HEK293 (cell line): ENCODE measurements around the gene AASDH.

Experiments
- CTCF ChIA-PET: fragments of 350-600 bp; formaldehyde crosslinking; extraction: SDS; loops from one replicate; lab custom pipeline; 2021; ENCODE audit warnings: antibody characterized with exemption; lab: Yijun Ruan, JAX
- POLR2A ChIA-PET: fragments of 300-600 bp; formaldehyde crosslinking; extraction: SDS; loops from one replicate; lab custom pipeline; 2020; ENCODE audit warnings: antibody characterized with exemption, inconsistent platforms; lab: Yijun Ruan, JAX
- H3K27ac ChIP-seq: fragments of 200-500 bp; sonication (Bioruptor generic); 2 replicates; pipeline ENCODE4 v1.5.1; 2014; ENCODE audit warnings: low read depth, low read length, control low read depth, inconsistent platforms; ENCODE audit errors: extremely low read depth
- H3K36me3 ChIP-seq, 2 experiments: fragments of 200-500 bp in 1 of 2; sonication (Bioruptor generic) in 1 of 2; 1 replicate in 1 of 2; 2 replicates in 1 of 2; pipeline ENCODE4 v1.5.1; 2014 to 2017; ENCODE audit warnings: inconsistent platforms in 2 of 2, low read length in 2 of 2; ENCODE audit not compliant: control insufficient read depth in 2 of 2, insufficient read depth in 1 of 2
- H3K4me1 ChIP-seq: fragments of 200-500 bp; sonication (Bioruptor generic); 2 replicates; pipeline ENCODE4 v1.5.1; 2014; ENCODE audit warnings: mild to moderate bottlenecking, low read length, inconsistent platforms; ENCODE audit not compliant: control insufficient read depth, insufficient read depth
- H3K4me3 ChIP-seq: 2 replicates; pipeline ENCODE4 v1.5.1; 2011; ENCODE audit warnings: low read depth, mild to moderate bottlenecking, control low read depth, low read length, moderate library complexity
- H3K9me3 ChIP-seq: fragments of 200-500 bp; sonication (Bioruptor generic); 2 replicates; pipeline ENCODE4 v1.5.1; 2014; ENCODE audit warnings: low read depth, low read length, inconsistent platforms; ENCODE audit not compliant: control insufficient read depth, insufficient read depth
- KLF10 ChIP-seq: fragments of 450-650 bp; IDR thresholded peaks from 2 replicates; pipeline ENCODE4 v1.5.1; 2018; ENCODE audit warnings: missing biosample characterization, mild to moderate bottlenecking, missing genetic modification characterization
- ZBTB7A ChIP-seq: fragments of 450-650 bp; formaldehyde crosslinking; IDR thresholded peaks from 2 replicates; pipeline ENCODE4 v1.5.1; 2016; ENCODE audit warnings: low read depth, missing biosample characterization, missing genetic modification characterization
- ZEB2 ChIP-seq: fragments of 450-650 bp; formaldehyde crosslinking; IDR thresholded peaks from 2 replicates; pipeline ENCODE4 v1.5.1; 2016; ENCODE audit warnings: missing biosample characterization, missing genetic modification characterization
- ZFP3 ChIP-seq: fragments of 450-650 bp; formaldehyde crosslinking; IDR thresholded peaks from 2 replicates; pipeline ENCODE4 v1.5.1; 2016; ENCODE audit warnings: low read depth, missing biosample characterization, missing genetic modification characterization
- ZFP37 ChIP-seq: fragments of 450-650 bp; formaldehyde crosslinking; IDR thresholded peaks from 2 replicates; pipeline ENCODE4 v1.5.1; 2016; ENCODE audit warnings: missing biosample characterization, missing genetic modification characterization
- ZIC2 ChIP-seq: fragments of 450-650 bp; formaldehyde crosslinking; IDR thresholded peaks from 2 replicates; pipeline ENCODE4 v1.5.1; 2016; ENCODE audit warnings: missing biosample characterization, missing genetic modification characterization
- ZNF211 ChIP-seq: fragments of 450-650 bp; formaldehyde crosslinking; IDR thresholded peaks from 2 replicates; pipeline ENCODE4 v1.5.1; 2016; ENCODE audit warnings: low read depth, missing biosample characterization, missing genetic modification characterization
- ZNF391 ChIP-seq: fragments of 450-650 bp; formaldehyde crosslinking; IDR thresholded peaks from 2 replicates; pipeline ENCODE4 v1.5.1; 2016; ENCODE audit warnings: low read depth, missing biosample characterization, missing genetic modification characterization, borderline replicate concordance
- ZNF514 ChIP-seq: fragments of 450-650 bp; formaldehyde crosslinking; IDR thresholded peaks from 2 replicates; pipeline ENCODE4 v1.5.1; 2016; ENCODE audit warnings: missing biosample characterization, missing genetic modification characterization
- ZNF623 ChIP-seq: fragments of 450-650 bp; formaldehyde crosslinking; IDR thresholded peaks from 2 replicates; pipeline ENCODE4 v1.5.1; 2016; ENCODE audit warnings: missing biosample characterization, missing genetic modification characterization
- ZNF664 ChIP-seq: fragments of 450-650 bp; formaldehyde crosslinking; IDR thresholded peaks from 2 replicates; pipeline ENCODE4 v1.5.1; 2016; ENCODE audit warnings: missing biosample characterization, missing genetic modification characterization
- ZNF777 ChIP-seq: fragments of 450-650 bp; formaldehyde crosslinking; IDR thresholded peaks from 2 replicates; pipeline ENCODE4 v1.5.1; 2017; ENCODE audit warnings: missing biosample characterization, missing genetic modification characterization, borderline replicate concordance
- TF ChIP-seq, protein P1 (sequence below): fragments of 450-650 bp; formaldehyde crosslinking; IDR thresholded peaks from 2 replicates; pipeline ENCODE4 v1.5.1; 2017; ENCODE audit warnings: missing biosample characterization, missing genetic modification characterization
- TF ChIP-seq, protein P2 (sequence below): fragments of 450-650 bp; formaldehyde crosslinking; IDR thresholded peaks from 2 replicates; pipeline ENCODE4 v1.5.1; 2016; ENCODE audit warnings: missing biosample characterization, missing genetic modification characterization, low read depth
- TF ChIP-seq, protein P3 (sequence below): fragments of 450-650 bp; formaldehyde crosslinking; IDR thresholded peaks from 2 replicates; pipeline ENCODE4 v1.5.1; 2017; ENCODE audit warnings: missing biosample characterization, missing genetic modification characterization
- TF ChIP-seq, protein P4 (sequence below): fragments of 450-650 bp; formaldehyde crosslinking; IDR thresholded peaks from 2 replicates; pipeline ENCODE4 v1.5.1; 2017; ENCODE audit warnings: missing biosample characterization, missing genetic modification characterization
- TF ChIP-seq, protein P5 (sequence below): fragments of 450-650 bp; IDR thresholded peaks from 2 replicates; pipeline ENCODE4 v1.5.1; 2018; ENCODE audit warnings: missing biosample characterization, missing genetic modification characterization
- TF ChIP-seq, protein P6 (sequence below): fragments of 450-650 bp; formaldehyde crosslinking; IDR thresholded peaks from 2 replicates; pipeline ENCODE4 v1.5.1; 2016; ENCODE audit warnings: missing biosample characterization, missing genetic modification characterization

AASDH gene

DNA sequence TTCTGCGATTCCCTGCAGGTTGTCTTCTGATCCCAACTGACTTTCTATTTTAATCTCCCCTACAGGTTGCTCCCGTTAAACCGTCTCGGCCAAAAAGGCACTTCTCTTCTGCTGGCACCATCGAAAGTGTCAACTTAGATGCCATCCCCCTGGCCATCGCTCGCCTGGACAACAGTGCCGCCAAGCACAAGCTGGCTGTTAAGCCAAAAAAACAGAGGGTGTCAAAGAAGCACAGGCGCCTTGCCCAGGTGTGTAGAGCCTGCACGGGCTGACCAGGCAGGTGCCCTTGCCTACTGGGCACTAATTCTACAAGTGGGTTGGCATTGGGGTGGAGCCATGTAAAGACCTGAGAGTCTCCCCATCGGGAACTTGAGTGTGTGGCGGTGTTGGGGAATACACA lies 74.2 kb downstream of the AASDH start (continued):
- TF ChIP-seq, protein P1, sequence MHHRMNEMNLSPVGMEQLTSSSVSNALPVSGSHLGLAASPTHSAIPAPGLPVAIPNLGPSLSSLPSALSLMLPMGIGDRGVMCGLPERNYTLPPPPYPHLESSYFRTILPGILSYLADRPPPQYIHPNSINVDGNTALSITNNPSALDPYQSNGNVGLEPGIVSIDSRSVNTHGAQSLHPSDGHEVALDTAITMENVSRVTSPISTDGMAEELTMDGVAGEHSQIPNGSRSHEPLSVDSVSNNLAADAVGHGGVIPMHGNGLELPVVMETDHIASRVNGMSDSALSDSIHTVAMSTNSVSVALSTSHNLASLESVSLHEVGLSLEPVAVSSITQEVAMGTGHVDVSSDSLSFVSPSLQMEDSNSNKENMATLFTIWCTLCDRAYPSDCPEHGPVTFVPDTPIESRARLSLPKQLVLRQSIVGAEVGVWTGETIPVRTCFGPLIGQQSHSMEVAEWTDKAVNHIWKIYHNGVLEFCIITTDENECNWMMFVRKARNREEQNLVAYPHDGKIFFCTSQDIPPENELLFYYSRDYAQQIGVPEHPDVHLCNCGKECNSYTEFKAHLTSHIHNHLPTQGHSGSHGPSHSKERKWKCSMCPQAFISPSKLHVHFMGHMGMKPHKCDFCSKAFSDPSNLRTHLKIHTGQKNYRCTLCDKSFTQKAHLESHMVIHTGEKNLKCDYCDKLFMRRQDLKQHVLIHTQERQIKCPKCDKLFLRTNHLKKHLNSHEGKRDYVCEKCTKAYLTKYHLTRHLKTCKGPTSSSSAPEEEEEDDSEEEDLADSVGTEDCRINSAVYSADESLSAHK (tag by site-specific recombination), result no peak
- TF ChIP-seq ZNF664 (tag by site-specific recombination), result no peak
- TF ChIP-seq, protein P2, sequence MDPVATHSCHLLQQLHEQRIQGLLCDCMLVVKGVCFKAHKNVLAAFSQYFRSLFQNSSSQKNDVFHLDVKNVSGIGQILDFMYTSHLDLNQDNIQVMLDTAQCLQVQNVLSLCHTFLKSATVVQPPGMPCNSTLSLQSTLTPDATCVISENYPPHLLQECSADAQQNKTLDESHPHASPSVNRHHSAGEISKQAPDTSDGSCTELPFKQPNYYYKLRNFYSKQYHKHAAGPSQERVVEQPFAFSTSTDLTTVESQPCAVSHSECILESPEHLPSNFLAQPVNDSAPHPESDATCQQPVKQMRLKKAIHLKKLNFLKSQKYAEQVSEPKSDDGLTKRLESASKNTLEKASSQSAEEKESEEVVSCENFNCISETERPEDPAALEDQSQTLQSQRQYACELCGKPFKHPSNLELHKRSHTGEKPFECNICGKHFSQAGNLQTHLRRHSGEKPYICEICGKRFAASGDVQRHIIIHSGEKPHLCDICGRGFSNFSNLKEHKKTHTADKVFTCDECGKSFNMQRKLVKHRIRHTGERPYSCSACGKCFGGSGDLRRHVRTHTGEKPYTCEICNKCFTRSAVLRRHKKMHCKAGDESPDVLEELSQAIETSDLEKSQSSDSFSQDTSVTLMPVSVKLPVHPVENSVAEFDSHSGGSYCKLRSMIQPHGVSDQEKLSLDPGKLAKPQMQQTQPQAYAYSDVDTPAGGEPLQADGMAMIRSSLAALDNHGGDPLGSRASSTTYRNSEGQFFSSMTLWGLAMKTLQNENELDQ, result no peak
- TF ChIP-seq ZFP3 (tag by site-specific recombination), result no peak
- no peak for TF ChIP-seq ZNF211
- no peak for TF ChIP-seq ZBTB7A (tag by site-specific recombination)
- TF ChIP-seq ZNF391, result no peak
- TF ChIP-seq, protein P3, sequence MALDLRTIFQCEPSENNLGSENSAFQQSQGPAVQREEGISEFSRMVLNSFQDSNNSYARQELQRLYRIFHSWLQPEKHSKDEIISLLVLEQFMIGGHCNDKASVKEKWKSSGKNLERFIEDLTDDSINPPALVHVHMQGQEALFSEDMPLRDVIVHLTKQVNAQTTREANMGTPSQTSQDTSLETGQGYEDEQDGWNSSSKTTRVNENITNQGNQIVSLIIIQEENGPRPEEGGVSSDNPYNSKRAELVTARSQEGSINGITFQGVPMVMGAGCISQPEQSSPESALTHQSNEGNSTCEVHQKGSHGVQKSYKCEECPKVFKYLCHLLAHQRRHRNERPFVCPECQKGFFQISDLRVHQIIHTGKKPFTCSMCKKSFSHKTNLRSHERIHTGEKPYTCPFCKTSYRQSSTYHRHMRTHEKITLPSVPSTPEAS (tag by site-specific recombination), result no peak
- no peak for TF ChIP-seq ZNF623 (tag by site-specific recombination)

DNA sequence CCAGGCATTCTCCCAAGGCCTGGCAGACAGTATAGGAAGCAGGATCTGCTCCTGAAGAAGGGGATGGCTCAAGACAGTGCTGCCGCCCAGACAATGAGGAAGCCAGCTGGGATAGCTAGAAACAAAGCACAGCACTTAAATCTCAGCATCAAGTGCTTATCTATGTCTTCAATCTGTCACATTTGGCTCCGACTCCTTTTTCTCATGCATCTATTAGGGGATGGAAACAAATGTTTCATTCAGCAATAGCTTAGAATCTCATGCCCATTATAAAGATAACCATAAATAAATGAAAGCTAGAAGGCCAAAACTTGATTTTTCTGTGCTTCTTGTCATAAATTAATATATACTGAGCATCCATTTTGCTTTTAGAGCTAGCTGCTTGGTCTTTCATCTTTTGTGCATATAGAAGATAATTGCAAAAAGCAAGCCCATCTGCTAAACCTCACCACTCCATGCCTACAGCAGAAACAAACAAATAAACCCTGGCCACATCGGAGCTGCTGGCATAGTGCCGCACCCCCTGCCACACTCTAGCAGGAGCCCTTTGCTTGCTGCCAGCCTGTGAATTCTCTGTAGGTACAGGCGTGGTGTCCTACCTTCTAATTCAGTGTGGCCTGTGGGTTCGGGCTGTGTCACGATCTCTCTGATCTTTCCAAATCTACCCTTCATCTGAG lies 75.9 kb downstream of the AASDH start:
- Histone ChIP-seq H3K27ac (no peak overlapping the region), H3K9me3 (no peaks in the 10 kb centered on the region), H3K4me1 (no peaks in the 10 kb centered on the region), H3K36me3 (peaks cover 0 to 15% of the 10 kb centered on the region in 2 experiments; a peak in 1 of 3 replicates), H3K4me3 (no peak overlapping the region)
- TF ChIP-seq, protein P4, sequence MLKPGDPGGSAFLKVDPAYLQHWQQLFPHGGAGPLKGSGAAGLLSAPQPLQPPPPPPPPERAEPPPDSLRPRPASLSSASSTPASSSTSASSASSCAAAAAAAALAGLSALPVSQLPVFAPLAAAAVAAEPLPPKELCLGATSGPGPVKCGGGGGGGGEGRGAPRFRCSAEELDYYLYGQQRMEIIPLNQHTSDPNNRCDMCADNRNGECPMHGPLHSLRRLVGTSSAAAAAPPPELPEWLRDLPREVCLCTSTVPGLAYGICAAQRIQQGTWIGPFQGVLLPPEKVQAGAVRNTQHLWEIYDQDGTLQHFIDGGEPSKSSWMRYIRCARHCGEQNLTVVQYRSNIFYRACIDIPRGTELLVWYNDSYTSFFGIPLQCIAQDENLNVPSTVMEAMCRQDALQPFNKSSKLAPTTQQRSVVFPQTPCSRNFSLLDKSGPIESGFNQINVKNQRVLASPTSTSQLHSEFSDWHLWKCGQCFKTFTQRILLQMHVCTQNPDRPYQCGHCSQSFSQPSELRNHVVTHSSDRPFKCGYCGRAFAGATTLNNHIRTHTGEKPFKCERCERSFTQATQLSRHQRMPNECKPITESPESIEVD, result no peak
- TF ChIP-seq ZNF514 (tag by site-specific recombination), result no peak
- no peak for TF ChIP-seq ZIC2 (tag by site-specific recombination)
- no peak for TF ChIP-seq ZNF777 (tag by site-specific recombination)
- ChIA-PET POLR2A (no interaction called here), CTCF (no interaction called here)

DNA sequence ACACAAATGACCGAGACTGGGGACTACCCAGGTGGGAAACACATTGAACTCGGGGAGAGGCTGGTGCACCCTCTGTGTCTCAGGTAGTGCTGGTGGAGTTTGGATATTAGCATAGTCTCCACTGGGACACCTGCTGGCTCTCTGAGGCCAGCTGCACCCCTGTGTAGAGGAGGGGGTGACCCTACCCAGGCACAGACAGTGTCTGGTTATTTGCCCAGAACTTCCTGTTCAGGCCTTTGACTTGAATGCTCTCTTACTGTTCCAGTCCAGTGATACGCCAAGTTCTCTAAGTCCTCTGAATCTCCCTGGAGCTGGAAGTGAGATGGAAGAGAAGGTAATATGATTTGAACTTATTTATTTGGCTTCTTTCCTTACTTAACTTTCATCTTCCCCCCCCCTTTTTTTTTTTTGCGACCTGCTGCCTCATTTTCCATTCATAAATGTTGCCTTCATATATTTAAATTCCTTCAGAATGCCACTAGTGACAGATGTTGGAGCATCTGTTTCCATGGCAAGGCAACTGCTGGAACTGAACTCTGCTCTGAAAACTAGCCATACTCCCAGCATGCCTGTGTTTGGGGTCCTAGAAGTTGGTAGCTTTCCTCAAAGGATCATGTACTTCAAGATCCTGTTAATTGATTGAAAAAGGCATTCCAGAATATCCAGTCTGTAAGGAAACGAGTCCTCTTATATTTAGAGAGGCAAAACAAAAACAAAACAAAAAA lies 76.7 kb downstream of the AASDH start:
- no peak overlapping the region for H3K27ac ChIP-seq
- no peaks in the 10 kb centered on the region for H3K9me3 ChIP-seq
- no peak overlapping the region for H3K4me3 ChIP-seq
- POLR2A ChIA-PET, result no interaction called here
- H3K4me1 ChIP-seq, result no peaks in the 10 kb centered on the region
- peaks cover 0 to 15% of the 10 kb centered on the region in 2 experiments; a peak in 1 of 3 replicates for H3K36me3 ChIP-seq
- CTCF ChIA-PET, result no interaction called here
- TF ChIP-seq ZEB2 (no peak), ZNF777 (tag by site-specific recombination) (no peak), KLF10 (tag by site-specific recombination) (no peak), ZFP37 (tag by site-specific recombination) (no peak)
- TF ChIP-seq, protein P5, sequence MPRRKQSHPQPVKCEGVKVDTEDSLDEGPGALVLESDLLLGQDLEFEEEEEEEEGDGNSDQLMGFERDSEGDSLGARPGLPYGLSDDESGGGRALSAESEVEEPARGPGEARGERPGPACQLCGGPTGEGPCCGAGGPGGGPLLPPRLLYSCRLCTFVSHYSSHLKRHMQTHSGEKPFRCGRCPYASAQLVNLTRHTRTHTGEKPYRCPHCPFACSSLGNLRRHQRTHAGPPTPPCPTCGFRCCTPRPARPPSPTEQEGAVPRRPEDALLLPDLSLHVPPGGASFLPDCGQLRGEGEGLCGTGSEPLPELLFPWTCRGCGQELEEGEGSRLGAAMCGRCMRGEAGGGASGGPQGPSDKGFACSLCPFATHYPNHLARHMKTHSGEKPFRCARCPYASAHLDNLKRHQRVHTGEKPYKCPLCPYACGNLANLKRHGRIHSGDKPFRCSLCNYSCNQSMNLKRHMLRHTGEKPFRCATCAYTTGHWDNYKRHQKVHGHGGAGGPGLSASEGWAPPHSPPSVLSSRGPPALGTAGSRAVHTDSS, result no peak
- TF ChIP-seq, protein P6, sequence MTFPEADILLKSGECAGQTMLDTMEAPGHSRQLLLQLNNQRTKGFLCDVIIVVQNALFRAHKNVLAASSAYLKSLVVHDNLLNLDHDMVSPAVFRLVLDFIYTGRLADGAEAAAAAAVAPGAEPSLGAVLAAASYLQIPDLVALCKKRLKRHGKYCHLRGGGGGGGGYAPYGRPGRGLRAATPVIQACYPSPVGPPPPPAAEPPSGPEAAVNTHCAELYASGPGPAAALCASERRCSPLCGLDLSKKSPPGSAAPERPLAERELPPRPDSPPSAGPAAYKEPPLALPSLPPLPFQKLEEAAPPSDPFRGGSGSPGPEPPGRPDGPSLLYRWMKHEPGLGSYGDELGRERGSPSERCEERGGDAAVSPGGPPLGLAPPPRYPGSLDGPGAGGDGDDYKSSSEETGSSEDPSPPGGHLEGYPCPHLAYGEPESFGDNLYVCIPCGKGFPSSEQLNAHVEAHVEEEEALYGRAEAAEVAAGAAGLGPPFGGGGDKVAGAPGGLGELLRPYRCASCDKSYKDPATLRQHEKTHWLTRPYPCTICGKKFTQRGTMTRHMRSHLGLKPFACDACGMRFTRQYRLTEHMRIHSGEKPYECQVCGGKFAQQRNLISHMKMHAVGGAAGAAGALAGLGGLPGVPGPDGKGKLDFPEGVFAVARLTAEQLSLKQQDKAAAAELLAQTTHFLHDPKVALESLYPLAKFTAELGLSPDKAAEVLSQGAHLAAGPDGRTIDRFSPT (tag by site-specific recombination), result no peak
